Inflammatory macrophage treated with lipopolysaccharide for 1 hour (primary cell): Measurements from ENCODE around the gene IGSF5.

Source experiments
- DNase-seq, 2 donors: peaks; one replicate each; pipeline ENCODE4 v3.0.0-alpha.2; 2020 to 2022

IGSF5 gene

GRCh38 chr21:39834543-39834942 lies 89.6 kb downstream of the IGSF5 start:
- no peak for DNase-seq

GRCh38 chr21:39837861-39838359 lies 92.9 kb downstream of the IGSF5 start:
- DNase-seq: no peak

- DNase-seq: no peak
Observed at GRCh38 chr21:39840373-39841097, 95.6 kb downstream of the IGSF5 start.

GRCh38 chr21:39842741-39843459 lies 97.9 kb downstream of the IGSF5 start:
- DNase-seq: no peak

- DNase-seq: no peak
Observed at GRCh38 chr21:39843483-39843882, 98.5 kb downstream of the IGSF5 start.

- DNase-seq: no peak
Observed at GRCh38 chr21:39843916-39844315, 98.9 kb downstream of the IGSF5 start.

- no peak for DNase-seq
Observed at GRCh38 chr21:39845571-39846130, 100.7 kb downstream of the IGSF5 start.

GRCh38 chr21:39847877-39848276 lies 102.9 kb downstream of the IGSF5 start:
- DNase-seq: no peak

- no peak for DNase-seq
Observed at GRCh38 chr21:39849014-39849655, 104.2 kb downstream of the IGSF5 start.

GRCh38 chr21:39850333-39850732 lies 105.3 kb downstream of the IGSF5 start:
- no peak for DNase-seq

- no peak for DNase-seq
Observed at GRCh38 chr21:39851002-39851618, 106.1 kb downstream of the IGSF5 start.
